Lung (tissue), 10 donors: ENCODE measurements around the gene HSFX3. TPM values are rescaled to one million over a fixed set of nuclear protein-coding genes. Genes with fewer than 3 reads are reported as not detected.
"Not testable (repeated sequence)": the region's sequence is repeated elsewhere in the genome, so short reads cannot be mapped to it uniquely, and the experiment has no call there.

Source experiments
- ATAC-seq: fragments of 200-7000 bp; cut with Tn5 transposase; one replicate; pipeline ENCODE4 v1.9.1; 2020; ENCODE audit warnings: moderate number of reproducible peaks; ENCODE audit not compliant: insufficient read depth, low FRiP score
- DNase-seq, 3 donors: peaks; one replicate each; pipeline ENCODE4 v3.0.0-alpha.2; 2013 to 2017
- H3K27ac ChIP-seq, 2 donors: one replicate each; pipeline ENCODE4 v1.5.1; 2013; ENCODE audit warnings: mild to moderate bottlenecking in 2 of 2, moderate library complexity in 2 of 2, control low read depth in 1 of 2, inconsistent platforms in 1 of 2, low read depth in 1 of 2, low read length in 1 of 2
- H3K27me3 ChIP-seq, 3 donors: one replicate each; pipeline ENCODE4 v1.5.1; 2013; ENCODE audit warnings: low read length in 2 of 3; ENCODE audit not compliant: control insufficient read depth in 3 of 3, insufficient read depth in 3 of 3
- H3K36me3 ChIP-seq, 4 donors: one replicate each; pipeline ENCODE4 v1.5.1; 2013; ENCODE audit warnings: low read length in 4 of 4, mild to moderate bottlenecking in 1 of 4, moderate library complexity in 1 of 4; ENCODE audit not compliant: control insufficient read depth in 4 of 4, insufficient read depth in 4 of 4
- H3K4me1 ChIP-seq, 5 donors: one replicate each; pipeline ENCODE4 v1.5.1; 2013; ENCODE audit warnings: low read length in 5 of 5, mild to moderate bottlenecking in 2 of 5, moderate library complexity in 1 of 5; ENCODE audit not compliant: control insufficient read depth in 5 of 5, insufficient read depth in 5 of 5
- H3K4me3 ChIP-seq: one replicate; pipeline ENCODE4 v1.5.1; 2013; ENCODE audit warnings: mild to moderate bottlenecking, control low read depth, moderate library complexity
- H3K9ac ChIP-seq, 2 donors: one replicate each; pipeline ENCODE4 v1.5.1; 2013; ENCODE audit warnings: low read length in 2 of 2, control low read depth in 1 of 2; ENCODE audit not compliant: insufficient read depth in 1 of 2
- H3K9me3 ChIP-seq, 4 donors: one replicate each; pipeline ENCODE4 v1.5.1; 2013; ENCODE audit warnings: low read length in 3 of 4, mild to moderate bottlenecking in 1 of 4, moderate library complexity in 1 of 4; ENCODE audit not compliant: control insufficient read depth in 4 of 4, insufficient read depth in 3 of 4
- WGBS, 2 donors: extraction: QIAGEN DNeasy Blood & Tissue Kit; methylation state at CpG; one replicate each; pipeline ENCODE4 v1.1.7; 2013; 5-methylcytosine and 5-hydroxymethylcytosine counted together
- polyA plus RNA-seq, 2 donors: library from polyadenylated mRNA; stranded (reverse); fragments of 200-250 nt; gene quantifications; one replicate each; pipeline ENCODE4 v1.2.1, GENCODE V29; 2013
- total RNA-seq, 2 donors: library from RNA; depleted of rRNA in 1 of 2; stranded (reverse); fragments of >200 nt in 1 of 2; gene quantifications; one replicate each; pipeline ENCODE4 v1.2.1, GENCODE V29; 2014 to 2021
- donor health status: Bipolar disorder and iron deficiency.
- donor health status: healthy.
- donor health status: DM: yes; HTN: yes; CAD: no.

HSFX3 gene
- total and polyA plus RNA-seq, 4 donors = not detected

DNA sequence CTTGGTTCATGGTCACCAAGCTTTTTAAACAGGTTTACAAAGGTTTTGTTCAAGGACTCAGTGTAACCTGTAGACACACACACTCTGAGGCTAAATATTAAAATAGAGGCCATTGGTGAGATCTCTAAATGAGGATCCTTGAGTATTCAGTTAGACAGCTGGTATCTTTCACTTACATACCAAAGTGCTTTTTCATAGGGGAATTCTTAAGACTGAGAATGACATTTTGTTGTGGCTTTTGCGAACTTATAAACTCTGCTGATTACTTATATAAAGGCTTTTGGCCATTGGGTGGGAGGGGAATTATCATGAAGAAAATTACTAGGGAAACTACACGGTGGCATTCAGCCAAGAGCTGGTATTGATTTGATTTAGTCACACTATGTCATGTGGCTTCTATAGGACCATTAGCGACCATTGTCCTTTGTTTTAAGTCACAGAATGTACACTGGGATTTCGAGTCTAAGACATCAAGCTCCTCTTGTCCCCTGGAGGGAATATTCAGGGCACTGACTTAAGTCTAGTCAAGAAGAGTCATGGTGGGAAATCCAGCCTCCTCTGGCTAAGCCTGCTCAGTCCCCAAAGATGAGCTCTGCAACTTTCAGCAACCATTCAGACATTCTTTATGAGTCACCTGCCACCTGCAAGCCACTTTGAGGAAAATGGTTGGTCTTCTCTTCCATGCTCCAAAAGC, 1.7 kb upstream of the HSFX3 start:
- no CpG with 5 or more reads among the region's 4 CpGs for WGBS, 2 donors
- not testable (repeated sequence) for H3K27me3 ChIP-seq

DNA sequence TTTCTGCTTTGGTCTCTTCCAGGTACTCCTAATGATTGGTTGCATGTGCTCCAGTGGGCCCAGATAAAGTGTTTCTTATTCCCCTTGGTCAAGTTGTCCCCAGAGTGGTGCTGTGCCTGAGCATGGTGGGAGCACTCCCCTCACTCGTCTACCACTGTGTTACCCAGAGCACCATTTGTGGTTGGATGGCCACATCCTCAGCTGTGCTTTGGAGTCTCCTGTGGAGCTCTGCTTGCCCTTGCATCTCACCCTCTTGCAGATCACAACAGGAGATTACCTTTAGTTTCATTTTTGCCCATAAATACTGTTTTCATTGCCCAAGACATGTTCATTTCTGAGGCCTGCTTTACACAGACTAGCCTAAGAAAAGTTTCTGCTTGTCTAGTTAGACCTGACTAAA, 730 bp upstream of the HSFX3 start:
- H3K9ac ChIP-seq, H3K27me3 ChIP-seq, DNase-seq, H3K27ac ChIP-seq, H3K4me3 ChIP-seq, H3K9me3 ChIP-seq, ATAC-seq, H3K4me1 ChIP-seq, H3K36me3 ChIP-seq: not testable (repeated sequence)
- 86% methylated on average over 1 of the region's 1 CpG; no CpG with 5 or more reads in 1 of the 2 donors for WGBS, 2 donors

More for the DNA sequence above, 1.7 kb upstream of the HSFX3 start:
- not testable (repeated sequence) for H3K4me3 ChIP-seq, H3K27ac ChIP-seq, H3K36me3 ChIP-seq, H3K4me1 ChIP-seq, DNase-seq, H3K9me3 ChIP-seq, ATAC-seq, H3K9ac ChIP-seq

DNA sequence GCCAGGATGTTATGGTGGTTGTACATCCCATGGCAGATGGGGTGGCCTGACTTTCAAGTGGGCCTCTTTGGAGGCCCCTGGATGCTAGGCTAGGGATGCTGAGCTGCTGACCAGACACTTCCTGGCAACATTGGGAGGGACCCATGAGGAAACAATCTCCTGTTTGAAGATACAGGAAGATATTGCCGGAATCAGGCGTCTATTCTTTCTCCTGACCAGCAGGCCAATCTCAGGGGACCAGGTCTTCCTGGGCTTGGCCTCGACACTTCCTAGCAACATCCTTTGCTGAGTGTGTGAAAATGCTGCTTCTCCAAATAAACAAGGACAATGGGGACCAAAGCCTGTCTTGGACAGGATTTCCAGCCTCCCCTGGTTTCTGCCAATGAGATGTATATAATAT, 1.9 kb downstream of the HSFX3 start:
- H3K36me3 ChIP-seq, ATAC-seq, H3K9ac ChIP-seq, H3K4me1 ChIP-seq, DNase-seq, H3K27me3 ChIP-seq, H3K27ac ChIP-seq, H3K9me3 ChIP-seq, H3K4me3 ChIP-seq: not testable (repeated sequence)
- 38% methylated on average over 1 of the region's 3 CpGs; no CpG with 5 or more reads in 1 of the 2 donors for WGBS, 2 donors

DNA sequence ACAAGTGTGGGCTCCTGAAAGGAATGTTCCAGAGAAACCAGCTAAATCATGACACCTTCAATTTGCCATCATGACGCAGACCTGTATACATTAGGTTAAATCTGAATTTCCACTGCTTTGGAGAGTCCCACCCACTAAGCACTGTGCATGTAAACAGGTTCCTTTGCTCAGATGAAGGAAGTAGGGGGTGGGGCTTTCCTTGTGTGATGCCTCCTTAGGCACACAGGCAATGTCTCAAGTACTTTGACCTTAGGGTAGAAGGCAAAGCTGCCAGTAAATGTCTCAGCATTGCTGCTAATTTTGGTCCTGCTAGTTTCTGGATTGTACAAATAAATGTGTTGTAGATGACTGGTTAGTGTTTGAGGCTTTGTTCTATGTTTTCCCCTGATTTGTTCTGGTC, 2.8 kb downstream of the HSFX3 start:
- H3K9ac ChIP-seq, ATAC-seq, H3K27me3 ChIP-seq, H3K27ac ChIP-seq, H3K4me3 ChIP-seq, H3K9me3 ChIP-seq, H3K36me3 ChIP-seq, H3K4me1 ChIP-seq, DNase-seq: not testable (repeated sequence)
- 79 to 100% methylated on average over 1 of the region's 1 CpG for WGBS, 2 donors

DNA sequence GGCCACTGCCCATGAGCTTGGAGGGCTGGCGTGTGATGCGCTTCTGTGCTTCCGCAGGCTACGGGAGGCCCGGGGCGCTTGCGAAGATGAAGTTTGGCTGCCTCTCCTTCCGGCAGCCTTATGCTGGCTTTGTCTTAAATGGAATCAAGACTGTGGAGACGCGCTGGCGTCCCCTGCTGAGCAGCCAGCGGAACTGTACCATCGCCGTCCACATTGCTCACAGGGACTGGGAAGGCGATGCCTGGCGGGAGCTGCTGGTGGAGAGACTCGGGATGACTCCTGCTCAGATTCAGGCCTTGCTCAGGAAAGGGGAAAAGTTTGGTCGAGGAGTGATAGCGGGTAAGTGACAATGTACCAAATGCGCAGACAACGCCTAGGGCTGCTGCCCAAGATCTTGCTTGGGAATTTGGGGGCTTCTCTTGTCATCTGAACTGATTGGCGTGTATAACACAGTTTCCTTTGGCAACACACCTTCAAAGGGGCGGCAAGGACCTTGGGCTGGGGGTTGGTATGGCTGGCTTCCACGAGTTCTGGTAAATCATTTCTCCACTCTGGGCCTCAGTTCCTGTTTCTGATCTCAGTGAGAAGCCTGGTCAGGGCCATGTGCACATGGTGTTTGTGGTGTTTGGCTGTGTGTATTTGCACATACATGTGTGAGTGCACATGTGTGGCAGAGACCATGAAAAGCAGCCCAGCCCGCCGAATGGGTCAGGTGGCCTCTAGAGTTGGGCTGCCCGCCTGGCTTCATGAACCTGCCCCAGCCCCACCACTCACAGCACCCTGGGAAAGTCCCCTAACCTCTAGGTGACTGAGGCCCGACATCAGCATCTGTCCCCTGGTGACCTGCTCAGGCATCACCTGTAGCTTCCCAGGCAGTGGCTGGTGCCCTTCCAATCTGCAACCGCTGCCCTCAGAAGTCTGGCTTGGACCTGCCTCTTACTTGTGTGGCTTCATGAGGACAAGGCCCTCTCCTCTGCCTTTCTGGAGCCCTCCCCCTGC, 3.9 kb downstream of the HSFX3 start:
- not testable (repeated sequence) for H3K36me3 ChIP-seq, ATAC-seq, H3K4me3 ChIP-seq, H3K9me3 ChIP-seq, H3K27me3 ChIP-seq, H3K27ac ChIP-seq, H3K4me1 ChIP-seq, H3K9ac ChIP-seq, DNase-seq
- 78 to 88% methylated on average over 13 to 22 of the region's 29 CpGs for WGBS, 2 donors
